HG03439 (cell line): Measurements from ENCODE around the gene AMBRA1.

Experiments used
- ATAC-seq: cut with Tn5 transposase; IDR thresholded peaks from one replicate; pipeline ENCODE4 v1.9.1; 2021; ENCODE audit warnings: mild to moderate bottlenecking, moderate library complexity; ENCODE audit not compliant: unreplicated experiment

Gene AMBRA1

DNA sequence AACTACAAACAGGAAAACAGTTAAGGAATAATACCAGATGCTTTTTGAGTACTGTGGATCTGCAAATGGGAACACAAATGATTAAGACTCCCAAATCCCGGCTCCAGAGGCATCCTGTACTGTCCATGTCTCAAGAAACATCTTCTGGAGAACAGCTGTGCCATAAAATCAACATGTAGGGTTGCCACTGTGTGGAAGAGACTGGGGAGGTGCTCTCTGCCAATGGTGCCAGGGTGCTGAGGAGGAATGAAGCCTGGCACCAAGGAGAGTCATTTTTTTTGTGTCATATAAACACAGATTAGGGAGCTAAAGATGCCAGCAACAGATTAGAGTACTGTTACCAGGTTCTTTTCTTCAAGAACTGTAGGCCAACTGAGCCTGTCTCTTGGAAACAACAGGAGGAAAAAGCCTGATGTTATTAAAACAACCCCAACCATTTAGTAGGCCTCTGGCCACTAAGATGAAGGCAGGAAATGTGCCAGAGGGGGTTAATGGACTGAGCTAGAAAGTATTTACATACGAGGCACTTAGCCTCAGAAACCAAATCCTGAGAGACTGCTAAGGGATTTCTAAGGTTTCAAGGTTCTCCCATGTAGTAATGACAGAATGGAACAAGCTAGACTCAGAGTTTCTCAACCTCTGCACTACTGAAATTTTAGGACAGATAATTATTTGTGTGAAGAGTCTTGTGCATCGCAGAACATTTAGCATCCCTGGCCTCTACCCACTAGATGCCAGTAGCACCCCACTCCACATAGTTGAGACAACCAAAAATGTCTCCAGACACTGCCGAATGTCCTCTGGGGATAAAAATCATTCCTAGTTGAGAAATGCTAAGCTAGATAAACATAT lies 147.7 kb downstream of the AMBRA1 start:
- no peak for ATAC-seq

DNA sequence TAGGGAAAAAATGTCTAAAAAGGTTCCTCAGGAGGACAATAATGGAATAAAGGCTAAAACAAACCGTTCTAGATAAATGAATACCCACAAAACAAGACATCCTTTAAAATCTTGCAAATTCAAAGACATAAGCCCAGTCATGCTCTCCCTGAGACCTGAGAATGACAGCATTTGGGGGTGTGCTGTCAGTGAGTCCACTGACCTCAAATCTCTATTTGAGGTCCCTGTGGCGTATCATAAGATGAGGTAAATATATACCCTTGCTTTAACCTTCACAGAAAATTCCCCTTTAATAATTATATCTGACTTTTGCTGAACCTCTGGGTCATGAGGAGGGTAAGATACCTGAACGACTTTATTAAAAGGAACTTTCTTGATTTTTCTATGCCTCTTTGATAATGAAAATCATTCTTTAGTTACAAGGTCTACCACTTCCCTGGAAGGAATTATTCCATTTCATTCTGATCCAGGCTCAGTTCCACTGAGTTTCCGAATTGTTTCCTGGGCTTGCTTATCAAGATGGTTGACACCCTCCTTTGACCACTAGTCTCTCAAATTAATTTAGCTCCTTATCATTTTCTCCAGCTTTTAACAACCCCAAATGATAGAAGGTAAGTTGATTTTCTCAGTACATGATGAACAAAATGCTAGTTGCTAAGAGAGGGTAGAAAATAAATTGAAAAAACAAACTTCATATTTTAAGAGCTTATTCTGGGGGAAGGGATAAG lies 148.5 kb downstream of the AMBRA1 start:
- ATAC-seq = no peak

DNA sequence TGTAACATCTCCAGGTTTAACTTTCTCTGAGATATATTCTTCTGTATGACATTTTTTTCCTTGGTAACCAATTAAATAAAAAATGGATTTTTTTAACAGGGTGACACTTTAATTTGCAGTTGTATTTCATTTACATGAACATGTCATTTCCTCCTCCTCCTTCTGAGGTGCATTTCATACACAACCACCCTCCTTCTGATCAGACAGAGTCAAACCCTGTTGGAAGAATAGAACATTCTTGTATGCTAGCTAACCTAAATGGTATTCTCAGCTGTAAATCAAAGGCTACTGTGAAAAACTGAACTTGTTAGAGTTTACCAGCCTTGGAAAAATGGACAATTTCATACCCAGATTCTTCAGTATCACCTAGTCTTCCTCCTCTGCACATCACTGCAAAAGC lies 149.5 kb downstream of the AMBRA1 start:
- ATAC-seq = no peak

DNA sequence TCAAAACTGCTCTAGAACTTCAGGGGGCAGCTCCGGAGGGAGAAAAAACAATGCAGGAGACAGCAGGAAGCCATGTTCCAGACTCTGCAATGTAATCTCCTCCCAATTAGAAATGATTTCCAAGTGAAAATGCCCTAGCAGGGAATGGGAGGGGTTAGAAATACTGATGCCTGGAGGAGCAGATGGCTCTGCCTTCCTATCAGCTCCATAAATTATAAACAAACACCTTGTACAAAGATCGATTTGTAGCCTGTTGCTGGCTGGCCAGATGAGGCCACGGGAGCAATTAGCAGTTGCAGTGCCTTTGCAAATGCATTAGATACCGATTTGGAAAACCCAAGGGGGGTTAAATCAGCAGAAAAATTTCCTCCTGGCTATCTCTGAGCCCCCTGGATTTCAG lies 155.6 kb downstream of the AMBRA1 start:
- ATAC-seq = no peak

DNA sequence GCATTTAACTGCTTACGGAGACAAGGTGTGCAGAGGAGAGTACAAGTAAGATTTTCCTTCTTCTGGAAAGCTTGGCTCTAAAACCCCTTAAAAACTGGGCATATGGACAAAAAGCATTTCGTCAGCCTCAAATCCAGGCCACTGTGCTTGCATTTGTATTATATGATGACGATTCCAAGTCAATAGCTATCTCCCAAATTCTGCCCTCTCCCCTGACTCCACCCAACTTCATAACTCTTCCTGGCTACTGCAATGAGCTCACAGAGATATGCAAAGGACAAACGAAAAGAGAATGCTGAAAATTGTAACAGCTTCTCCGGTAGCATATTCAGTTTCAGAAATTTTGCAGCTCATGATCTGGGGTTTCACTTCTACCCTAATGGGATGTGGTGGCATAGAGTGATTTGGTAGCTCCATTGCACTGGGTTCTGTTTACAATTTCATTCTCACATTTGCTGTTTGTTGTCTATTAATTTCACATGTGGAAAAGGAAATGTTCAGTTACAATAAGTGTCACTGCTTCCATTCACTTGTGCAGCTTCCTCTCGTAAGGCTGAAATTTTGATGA lies 156.6 kb downstream of the AMBRA1 start:
- ATAC-seq = no peak

DNA sequence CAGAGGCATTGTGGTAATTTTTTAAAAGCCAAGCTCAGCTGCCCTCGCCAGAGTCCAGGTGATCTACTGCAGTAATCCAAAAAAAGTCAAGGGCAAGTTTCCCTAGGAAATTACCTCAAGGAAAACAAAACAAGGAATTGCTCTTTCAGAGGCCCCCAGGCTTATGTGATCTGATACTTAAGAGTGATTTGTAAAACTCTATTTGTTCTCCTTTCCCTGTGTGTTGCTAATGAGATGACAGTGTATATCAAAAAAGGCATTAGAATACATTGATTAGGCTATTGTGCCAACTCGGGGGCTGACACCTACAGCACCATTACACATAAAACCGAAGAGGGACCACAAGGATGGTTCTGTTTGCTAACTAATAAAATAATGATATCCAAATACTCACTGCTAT lies 157.7 kb downstream of the AMBRA1 start:
- no peak for ATAC-seq

DNA sequence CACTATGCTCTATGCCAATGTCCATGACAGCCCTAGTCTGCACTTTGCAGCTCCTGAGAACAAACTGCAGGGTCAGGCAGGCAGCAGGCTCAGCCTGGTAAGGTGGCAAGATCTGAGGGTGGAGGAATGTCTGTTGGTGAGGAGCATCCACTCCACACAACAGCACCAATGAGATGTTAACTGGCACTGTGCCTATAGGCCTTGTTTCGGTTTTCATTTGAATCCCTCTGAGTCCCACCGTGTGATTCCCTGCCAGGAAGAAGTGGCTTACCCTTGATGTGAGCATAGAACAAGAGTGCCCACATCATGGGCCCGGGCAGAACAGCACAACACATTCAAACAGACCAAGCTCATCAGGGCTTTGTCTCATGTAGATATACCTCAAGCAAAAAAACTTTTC lies 158.1 kb downstream of the AMBRA1 start:
- no peak for ATAC-seq

DNA sequence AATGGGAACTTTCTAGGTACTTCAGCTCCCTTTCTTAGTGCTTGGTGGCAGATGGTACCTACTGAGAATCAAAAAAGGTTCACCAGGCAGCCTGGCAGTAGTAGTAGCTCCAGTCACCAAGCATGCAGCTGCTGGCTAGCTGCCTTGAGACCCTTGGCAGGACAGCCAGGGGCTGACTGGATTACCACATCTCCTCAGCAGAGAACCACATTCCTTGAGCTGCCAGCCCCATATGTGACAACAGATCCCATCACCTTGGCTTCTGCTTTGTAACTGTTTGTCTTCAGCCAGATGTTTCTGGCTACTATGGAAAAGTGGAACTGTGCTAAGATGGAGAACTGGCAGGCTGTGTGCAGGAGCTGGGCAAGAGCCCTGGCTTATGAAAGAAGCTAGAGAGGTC lies 162.6 kb downstream of the AMBRA1 start:
- no peak for ATAC-seq

DNA sequence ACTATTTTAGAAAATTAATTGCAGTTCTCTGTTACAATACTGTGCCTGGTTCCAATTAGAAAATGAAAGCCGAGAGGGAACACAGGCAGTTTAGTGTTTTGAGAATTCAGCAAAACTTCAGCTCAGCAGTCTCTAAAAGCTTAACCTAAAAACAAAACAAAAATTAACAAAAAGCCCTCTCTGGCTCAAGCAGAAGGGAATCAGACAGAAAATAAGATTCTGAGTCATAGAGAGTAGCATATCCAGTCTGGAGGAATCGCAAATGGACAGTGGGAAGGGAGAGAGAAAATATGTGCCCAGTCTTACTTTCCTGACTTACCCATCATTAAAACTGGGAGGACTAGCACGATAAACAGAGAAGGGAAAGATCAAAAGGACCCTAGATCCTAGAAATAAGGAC lies 164.1 kb downstream of the AMBRA1 start:
- no peak for ATAC-seq

DNA sequence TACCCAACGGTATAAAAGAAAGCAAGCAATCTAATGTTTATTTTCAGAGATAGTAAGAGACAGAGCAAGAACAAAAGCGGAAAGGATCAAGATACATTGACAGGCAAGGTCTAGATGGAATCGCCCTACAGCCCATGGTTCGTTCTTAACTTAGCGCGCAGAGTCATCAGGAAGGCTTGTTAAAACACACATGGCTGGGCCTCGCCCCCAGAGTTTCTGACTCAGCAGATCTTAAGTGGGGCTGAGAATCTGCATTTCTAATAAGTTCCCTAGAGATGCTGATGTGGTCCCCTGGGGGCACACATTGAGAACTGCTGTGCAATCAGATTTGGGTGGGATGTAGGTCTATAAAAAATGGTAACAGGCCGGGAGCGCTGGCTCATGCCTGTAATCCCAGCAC lies 166.5 kb downstream of the AMBRA1 start:
- no peak for ATAC-seq

DNA sequence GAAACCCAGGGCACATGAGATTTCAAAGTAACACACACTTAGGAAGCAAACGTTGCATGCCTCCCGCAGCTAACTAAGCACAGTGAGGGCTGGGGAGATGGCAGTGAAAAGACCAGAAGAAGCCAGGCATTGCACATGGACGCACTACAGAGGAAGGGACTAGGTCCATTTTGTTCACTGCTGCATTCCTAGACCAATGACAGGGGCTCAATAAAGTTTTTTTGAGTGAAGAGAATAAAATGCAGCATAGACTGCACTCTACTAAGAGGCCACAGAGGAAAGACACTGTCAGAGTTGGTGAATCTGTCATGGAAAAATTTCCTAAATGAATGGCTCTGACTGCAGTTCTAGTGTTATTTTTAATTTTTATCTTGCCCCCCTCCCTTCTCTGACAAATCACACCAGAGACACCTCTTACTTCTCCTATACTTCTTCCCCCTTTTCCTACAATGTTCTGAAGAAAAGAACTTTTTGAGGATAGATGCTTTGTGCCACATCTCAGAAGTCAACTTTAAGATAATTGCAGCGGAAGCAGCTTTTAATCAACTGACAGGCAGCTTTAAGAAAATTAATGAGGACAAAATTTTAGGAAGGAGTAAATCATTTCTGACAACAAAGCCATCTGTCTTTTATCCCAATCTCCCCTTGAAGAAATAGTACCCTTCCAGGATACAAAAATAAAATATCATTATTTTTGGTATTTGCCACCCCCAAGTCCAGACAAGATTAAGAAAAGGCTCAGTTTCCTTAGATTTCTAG lies 167.4 kb downstream of the AMBRA1 start:
- no peak for ATAC-seq

DNA sequence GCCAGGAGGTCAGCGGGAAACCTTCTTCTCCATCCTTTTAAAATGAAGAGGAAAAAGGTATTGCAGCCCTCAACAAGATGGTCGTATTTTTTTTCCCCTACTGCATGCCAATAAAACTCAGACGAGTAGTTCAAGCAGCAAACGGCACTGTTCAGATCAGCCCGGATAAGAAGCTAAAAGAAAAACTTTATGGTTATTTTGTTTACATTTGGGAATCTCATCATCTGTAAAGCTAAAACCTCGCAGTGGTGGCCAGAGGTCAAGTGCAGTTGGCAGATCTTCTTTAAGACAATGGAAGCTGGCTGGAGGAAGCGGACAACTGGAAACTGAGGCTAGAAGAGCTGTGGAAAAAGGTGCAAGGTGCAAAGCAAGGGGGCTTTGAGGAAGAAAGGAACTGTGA lies 171.2 kb downstream of the AMBRA1 start:
- no peak for ATAC-seq

DNA sequence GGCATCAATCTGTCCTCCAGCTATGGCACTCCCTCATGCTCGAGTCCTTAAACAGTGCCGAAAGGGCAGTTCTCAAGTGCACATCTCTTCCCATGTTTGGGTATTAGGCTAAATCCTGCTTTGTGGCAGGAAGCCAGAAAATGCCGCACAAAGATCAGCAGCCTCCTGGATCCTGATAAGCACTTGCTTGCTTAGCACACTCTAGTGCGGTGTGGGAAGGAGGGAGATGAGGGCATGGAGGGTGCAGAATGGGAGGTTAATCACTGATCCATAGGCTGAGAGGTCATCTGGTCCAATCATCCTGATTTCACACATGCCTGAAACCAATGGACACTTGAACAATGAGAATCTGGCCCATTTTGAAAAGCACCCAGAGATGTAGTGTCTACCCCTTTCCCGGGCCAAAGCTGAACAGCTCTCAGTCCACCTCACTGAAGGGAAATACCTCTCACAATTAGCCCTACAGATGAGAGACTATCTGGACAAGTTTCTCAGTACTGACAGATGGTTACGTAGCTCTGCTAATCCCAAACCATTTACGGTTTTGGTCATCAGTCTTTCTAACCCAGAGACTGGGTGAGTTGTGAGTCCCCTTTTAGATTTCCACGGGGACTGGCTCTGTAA lies 172.5 kb downstream of the AMBRA1 start:
- ATAC-seq = no peak

DNA sequence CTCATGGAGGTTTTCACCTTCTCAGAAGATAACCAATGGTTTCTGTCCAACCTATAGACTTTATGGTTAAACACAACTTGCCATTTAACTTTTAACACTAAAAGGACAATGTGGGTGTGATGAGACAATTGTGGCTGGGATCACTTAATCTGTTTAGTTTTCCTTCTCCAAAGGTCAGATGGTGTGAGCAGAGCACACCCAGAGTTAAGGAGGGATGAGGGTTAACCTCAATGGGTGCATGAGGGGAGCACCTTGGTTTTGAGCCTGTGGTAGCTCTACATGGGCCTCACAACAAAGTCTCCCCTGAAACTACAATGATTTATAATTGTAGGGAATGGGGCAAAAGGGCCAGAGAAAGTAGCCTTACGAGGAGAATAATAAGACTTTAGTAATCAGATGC lies 173.3 kb downstream of the AMBRA1 start:
- no peak for ATAC-seq

DNA sequence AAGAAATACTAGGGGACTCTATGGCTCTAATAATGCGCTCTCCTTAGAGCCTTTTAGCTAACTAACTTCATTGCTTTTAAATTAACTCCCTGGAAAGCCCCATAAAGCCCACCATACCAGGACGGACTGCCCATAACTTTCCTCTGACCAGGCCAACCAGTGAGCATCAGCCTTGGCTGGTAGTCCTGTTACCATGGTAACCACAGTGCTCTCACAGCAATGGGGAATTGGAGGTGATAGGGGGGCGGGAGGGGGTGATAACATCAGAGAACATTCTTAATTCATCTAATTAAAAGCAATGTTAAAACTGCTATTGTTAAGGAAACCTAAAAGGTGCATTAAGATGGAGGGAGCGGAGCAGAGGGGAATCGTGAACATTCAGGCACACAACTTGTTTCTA lies 175.1 kb downstream of the AMBRA1 start:
- ATAC-seq = no peak

DNA sequence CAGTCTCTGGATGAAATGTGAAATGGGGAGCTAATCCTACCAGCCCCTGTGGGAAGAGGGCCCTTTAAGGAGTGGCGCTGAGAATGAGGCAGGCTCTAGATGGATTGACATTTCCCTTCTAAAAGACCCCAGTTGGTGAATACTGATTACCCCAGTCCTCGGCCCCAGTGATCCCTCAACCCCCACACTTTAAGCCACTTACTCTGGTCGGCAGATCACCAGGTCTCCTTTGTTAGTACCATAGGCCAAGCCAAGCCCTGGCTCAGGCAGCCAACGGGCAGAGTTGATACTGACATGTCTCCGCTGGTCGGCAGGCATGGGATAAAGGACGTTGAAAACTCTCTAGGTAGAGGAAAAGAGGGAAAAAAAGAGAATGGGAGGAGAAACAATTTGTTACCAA lies 176.1 kb downstream of the AMBRA1 start:
- no peak for ATAC-seq

DNA sequence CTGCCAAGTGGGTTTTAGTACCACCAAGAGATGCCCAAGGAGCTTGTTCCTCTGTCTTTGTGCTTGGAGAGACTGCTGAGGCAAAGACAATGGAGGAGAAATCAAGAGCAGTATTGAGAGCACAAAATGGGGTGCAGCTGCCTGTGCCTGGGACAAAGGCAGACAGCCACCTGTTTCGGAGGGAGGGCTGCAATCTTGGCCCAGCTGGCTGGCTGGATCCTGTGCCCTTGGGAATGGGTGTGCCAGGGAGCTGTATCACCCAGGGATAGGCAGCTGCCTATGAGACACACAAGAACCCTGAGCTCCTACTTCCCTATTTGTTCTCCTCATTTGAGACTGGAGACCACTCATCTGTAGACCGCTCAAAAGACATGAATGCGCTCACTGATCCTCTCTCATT lies 178.9 kb downstream of the AMBRA1 start:
- no peak for ATAC-seq

DNA sequence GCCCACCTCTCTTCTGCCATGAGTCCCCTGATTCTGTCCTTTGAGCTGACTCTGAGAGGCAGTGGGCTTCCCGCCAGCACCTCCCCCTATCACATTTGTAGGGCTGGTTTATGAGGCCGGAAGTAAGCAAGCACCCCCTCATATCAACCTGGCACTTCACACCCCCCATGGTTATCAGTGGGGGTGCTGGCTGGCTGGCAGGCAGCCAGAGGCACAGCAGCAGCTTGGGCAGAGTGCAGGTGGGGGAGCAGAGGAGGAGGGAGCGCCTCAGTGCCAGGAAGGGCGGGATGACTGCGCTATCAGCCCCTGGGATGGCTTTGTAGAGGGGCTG lies 179.4 kb downstream of the AMBRA1 start:
- no peak for ATAC-seq

DNA sequence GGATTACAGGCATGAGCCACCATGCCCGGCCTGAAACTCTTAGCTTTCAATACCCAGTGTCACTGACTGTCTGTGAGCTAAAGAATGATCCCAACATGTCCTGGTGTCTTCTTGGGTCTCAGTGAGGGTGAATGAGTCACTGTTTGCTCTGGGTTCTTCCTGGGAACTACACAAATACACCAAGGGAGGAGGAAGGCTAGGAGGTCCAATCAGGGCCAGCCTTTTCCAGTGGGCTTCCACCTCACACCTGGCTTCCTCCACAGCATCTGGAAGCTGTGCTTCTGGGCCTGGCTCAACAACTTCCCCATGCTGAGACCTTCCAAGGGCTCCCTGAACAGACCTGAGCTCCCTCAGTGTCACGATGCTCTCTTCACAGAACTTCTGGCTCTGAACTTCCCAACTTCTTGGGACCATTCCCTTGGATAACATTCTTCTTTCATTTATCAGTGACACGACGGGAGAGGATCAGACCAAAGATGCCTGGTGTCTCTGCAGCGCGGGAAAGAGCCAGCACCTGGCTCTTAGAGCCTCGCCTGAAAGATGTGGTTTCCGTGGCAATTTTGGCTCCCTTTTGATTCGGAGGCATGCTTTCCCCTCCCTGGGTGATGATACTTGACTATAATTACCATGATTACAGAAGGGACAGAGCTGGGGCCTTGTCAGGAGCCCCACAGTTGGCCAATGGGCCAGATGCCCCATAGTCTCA lies 179.9 kb downstream of the AMBRA1 start:
- ATAC-seq = no peak

DNA sequence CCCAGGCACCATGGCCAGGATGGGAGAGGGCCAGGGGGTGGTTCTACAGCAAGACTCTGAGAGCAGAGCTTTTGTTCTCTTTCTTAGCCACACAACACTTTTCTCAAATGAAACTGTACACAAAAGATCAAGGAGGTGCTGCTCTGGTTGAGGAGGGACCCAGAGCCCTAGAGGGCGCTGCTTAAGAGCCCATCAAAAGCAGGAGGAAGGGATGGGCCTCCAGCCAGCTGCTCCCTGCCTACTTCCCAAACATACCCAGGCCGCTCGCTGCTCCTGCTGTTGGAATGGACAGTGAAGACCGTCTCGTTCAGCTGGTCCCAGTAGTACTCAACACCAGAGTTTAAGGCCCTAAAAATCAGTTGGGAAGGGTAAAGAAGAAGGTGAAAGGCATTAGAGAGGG lies 183.8 kb downstream of the AMBRA1 start:
- ATAC-seq = no peak
